Lung (tissue), 12 donors: ENCODE results near the gene RALGPS1. TPM values are rescaled to one million over a fixed set of nuclear protein-coding genes. Genes with fewer than 3 reads are reported as not detected.

ENCODE experiments used
- ATAC-seq: fragments of 200-7000 bp; cut with Tn5 transposase; one replicate; pipeline ENCODE4 v1.9.1; 2020; ENCODE audit warnings: moderate number of reproducible peaks; ENCODE audit not compliant: insufficient read depth, low FRiP score
- DNase-seq, 3 donors: peaks; one replicate each; pipeline ENCODE4 v3.0.0-alpha.2; 2013 to 2017
- H3K27ac ChIP-seq, 2 donors: one replicate each; pipeline ENCODE4 v1.5.1; 2013; ENCODE audit warnings: mild to moderate bottlenecking in 2 of 2, moderate library complexity in 2 of 2, control low read depth in 1 of 2, inconsistent platforms in 1 of 2, low read depth in 1 of 2, low read length in 1 of 2
- H3K27me3 ChIP-seq, 3 donors: one replicate each; pipeline ENCODE4 v1.5.1; 2013; ENCODE audit warnings: low read length in 2 of 3; ENCODE audit not compliant: control insufficient read depth in 3 of 3, insufficient read depth in 3 of 3
- H3K36me3 ChIP-seq, 4 donors: one replicate each; pipeline ENCODE4 v1.5.1; 2013; ENCODE audit warnings: low read length in 4 of 4, mild to moderate bottlenecking in 1 of 4, moderate library complexity in 1 of 4; ENCODE audit not compliant: control insufficient read depth in 4 of 4, insufficient read depth in 4 of 4
- H3K4me1 ChIP-seq, 5 donors: one replicate each; pipeline ENCODE4 v1.5.1; 2013; ENCODE audit warnings: low read length in 5 of 5, mild to moderate bottlenecking in 2 of 5, moderate library complexity in 1 of 5; ENCODE audit not compliant: control insufficient read depth in 5 of 5, insufficient read depth in 5 of 5
- H3K4me3 ChIP-seq: one replicate; pipeline ENCODE4 v1.5.1; 2013; ENCODE audit warnings: mild to moderate bottlenecking, control low read depth, moderate library complexity
- H3K9ac ChIP-seq, 2 donors: one replicate each; pipeline ENCODE4 v1.5.1; 2013; ENCODE audit warnings: low read length in 2 of 2, control low read depth in 1 of 2; ENCODE audit not compliant: insufficient read depth in 1 of 2
- H3K9me3 ChIP-seq, 4 donors: one replicate each; pipeline ENCODE4 v1.5.1; 2013; ENCODE audit warnings: low read length in 3 of 4, mild to moderate bottlenecking in 1 of 4, moderate library complexity in 1 of 4; ENCODE audit not compliant: control insufficient read depth in 4 of 4, insufficient read depth in 3 of 4
- CTCF ChIP-seq: IDR thresholded peaks from 2 replicates; pipeline ENCODE4 v1.5.1; 2012; ENCODE audit warnings: mild to moderate bottlenecking; ENCODE audit errors: control extremely low read depth, extremely low read depth
- WGBS, 2 donors: extraction: QIAGEN DNeasy Blood & Tissue Kit; methylation state at CpG; one replicate each; pipeline ENCODE4 v1.1.7; 2013; 5-methylcytosine and 5-hydroxymethylcytosine counted together
- polyA plus RNA-seq, 2 donors: library from polyadenylated mRNA; stranded (reverse); fragments of 200-250 nt; gene quantifications; one replicate each; pipeline ENCODE4 v1.2.1, GENCODE V29; 2013
- total RNA-seq, 2 donors: library from RNA; depleted of rRNA in 1 of 2; stranded (reverse); fragments of >200 nt in 1 of 2; gene quantifications; one replicate each; pipeline ENCODE4 v1.2.1, GENCODE V29; 2014 to 2021
- donor health status: control.
- donor health status: control.
- donor health status: Bipolar disorder and iron deficiency.
- donor health status: healthy.
- donor health status: DM: yes; HTN: yes; CAD: no.

Gene RALGPS1
- total and polyA plus RNA-seq, 4 donors = 3.5 to 30.3 (median 11.9) TPM

GRCh38 chr9:127159325-127159801 is 244.8 kb downstream of the RALGPS1 start:
- DNase-seq (peak in 1 of 3 donors; percentile 25), ATAC-seq (no peak)
- Histone ChIP-seq H3K36me3 (no peaks in the 10 kb centered on the region), H3K9me3 (no peaks in the 10 kb centered on the region), H3K9ac (no peak overlapping the region), H3K27me3 (no peaks in the 10 kb centered on the region), H3K4me1 (peaks cover 4 to 16% (median 7%) of the 10 kb centered on the region in 5 donors), H3K4me3 (no peak overlapping the region), H3K27ac (no peak overlapping the region)
- WGBS, 2 donors = 75 to 90% methylated on average over 5 of the region's 5 CpGs
- no peak for TF ChIP-seq CTCF

DNA sequence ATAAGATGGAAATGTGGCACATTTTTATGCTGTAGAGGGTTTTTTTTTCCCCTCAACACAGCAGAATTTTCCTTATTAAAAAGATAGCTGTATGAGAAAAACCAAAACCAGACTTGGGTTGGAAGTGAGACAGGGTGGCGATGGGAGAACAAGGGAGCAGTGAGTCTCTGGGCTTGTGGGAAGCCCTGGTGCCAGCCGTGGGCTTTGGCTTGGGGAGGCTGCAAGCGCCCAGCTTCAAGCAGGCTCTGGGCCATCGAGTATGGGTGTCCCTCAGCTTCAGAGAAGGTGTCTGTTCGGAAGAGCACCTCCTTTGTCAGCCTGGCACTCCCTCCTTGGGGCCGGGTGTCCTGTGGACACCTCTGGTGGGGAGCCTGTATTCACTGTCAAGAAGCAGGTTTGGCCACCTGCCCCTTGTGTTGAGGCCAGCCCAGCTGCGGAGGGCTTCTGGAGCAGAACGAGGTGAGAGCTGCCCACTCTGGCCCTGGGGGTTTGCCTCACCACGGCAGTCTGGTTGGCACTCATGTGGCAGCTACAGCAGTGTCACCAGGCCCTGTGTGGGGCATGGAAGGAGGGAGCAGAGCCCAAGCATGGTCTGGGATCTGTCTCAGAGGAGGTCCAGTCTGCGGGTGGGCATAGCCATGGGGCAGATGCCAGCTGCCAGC is 245.5 kb downstream of the RALGPS1 start:
- no peak for ATAC-seq
- DNase-seq = no peak
- TF ChIP-seq CTCF = no peak
- Histone ChIP-seq H3K9ac (no peak overlapping the region), H3K4me1 (peaks cover 4 to 16% (median 5%) of the 10 kb centered on the region in 5 donors), H3K4me3 (no peak overlapping the region), H3K9me3 (no peaks in the 10 kb centered on the region), H3K36me3 (no peaks in the 10 kb centered on the region), H3K27ac (no peak overlapping the region), H3K27me3 (no peaks in the 10 kb centered on the region)
- 90 to 91% methylated on average over 9 to 10 of the region's 10 CpGs for WGBS, 2 donors

GRCh38 chr9:127161081-127161624 is 246.6 kb downstream of the RALGPS1 start:
- Histone ChIP-seq H3K27ac (no peak overlapping the region), H3K4me1 (peaks cover 0 to 10% (median 2%) of the 10 kb centered on the region in 5 donors), H3K9me3 (no peaks in the 10 kb centered on the region), H3K9ac (no peak overlapping the region), H3K36me3 (no peaks in the 10 kb centered on the region), H3K4me3 (no peak overlapping the region), H3K27me3 (no peaks in the 10 kb centered on the region)
- WGBS, 2 donors = 97% methylated on average over 9 of the region's 9 CpGs
- ATAC-seq (no peak), DNase-seq (no peak)
- no peak for TF ChIP-seq CTCF
